ENCODE measurements around the gene NFIA. TPM values are rescaled to one million over a fixed set of nuclear protein-coding genes. Genes with fewer than 3 reads are reported as not detected.

Gene NFIA
- total RNA-seq: 10 to 100 TPM; 17.3 to 27.3 TPM

- Mint-ChIP-seq H3K4me1 (ENCODE audit: low read depth) (peaks cover 45% of the 10 kb centered on the region), H3K27me3 (ENCODE audit: low read depth) (peaks cover 30% of the 10 kb centered on the region), H3K9me3 (no peaks in the 10 kb centered on the region), H3K27ac (peak within 1 kb of the TSS; percentile 94), H3K36me3 (ENCODE audit: insufficient read depth in 2 of 2) (peaks cover 3 to 7% of the 10 kb centered on the region in 2 donors), H3K4me3 (peak within 1 kb of the TSS; percentile 92 to 97)
- ATAC-seq (replicated peaks in 1 of 2) (peak; percentile 39 to 41), DNase-seq (peak; percentile 38 to 59)
Observed at GRCh38 chr1:61082311-61083012, at the start of gene NFIA. NFIA (plus strand) TSS chr1:61082561.

GRCh38 chr1:61035880-61036279 is 46.5 kb upstream of the NFIA start:
- Mint-ChIP-seq H3K36me3 (ENCODE audit: insufficient read depth in 2 of 2) (no peaks in the 10 kb centered on the region), H3K4me3 (no peak overlapping the region), H3K27ac (no peak overlapping the region), H3K9me3 (no peaks in the 10 kb centered on the region), H3K27me3 (ENCODE audit: low read depth) (no peaks in the 10 kb centered on the region), H3K4me1 (ENCODE audit: low read depth) (no peaks in the 10 kb centered on the region)
- ATAC-seq (replicated peaks in 1 of 2) (no peak), DNase-seq (no peak)

GRCh38 chr1:61042466-61043009 is 39.8 kb upstream of the NFIA start:
- H3K27me3 Mint-ChIP-seq (ENCODE audit: low read depth): peaks cover 39% of the 10 kb centered on the region
- DNase-seq: no peak
- no peak for ATAC-seq (replicated peaks in 1 of 2)
- no peaks in the 10 kb centered on the region for H3K36me3 Mint-ChIP-seq (ENCODE audit: insufficient read depth in 2 of 2)
- peak overlapping the region; percentile 78 to 80 for H3K4me3 Mint-ChIP-seq
- no peak overlapping the region for H3K27ac Mint-ChIP-seq
- no peaks in the 10 kb centered on the region for H3K4me1 Mint-ChIP-seq (ENCODE audit: low read depth)
- H3K9me3 Mint-ChIP-seq: no peaks in the 10 kb centered on the region

- H3K36me3 Mint-ChIP-seq (ENCODE audit: insufficient read depth in 2 of 2): no peaks in the 10 kb centered on the region
- no peaks in the 10 kb centered on the region for H3K4me1 Mint-ChIP-seq (ENCODE audit: low read depth)
- no peaks in the 10 kb centered on the region for H3K9me3 Mint-ChIP-seq
- H3K4me3 Mint-ChIP-seq: peak overlapping the region; percentile 78 to 80
- peaks cover 39% of the 10 kb centered on the region for H3K27me3 Mint-ChIP-seq (ENCODE audit: low read depth)
- no peak overlapping the region for H3K27ac Mint-ChIP-seq
- peak; percentile 98 for ATAC-seq (replicated peaks in 1 of 2)
- DNase-seq: peak; percentile 88 to 92
Observed at GRCh38 chr1:61043010-61043820, 39.1 kb upstream of the NFIA start.

GRCh38 chr1:61046434-61046833 is 35.9 kb upstream of the NFIA start:
- Mint-ChIP-seq H3K27me3 (ENCODE audit: low read depth) (peaks cover 45% of the 10 kb centered on the region), H3K4me3 (no peak overlapping the region), H3K9me3 (no peaks in the 10 kb centered on the region), H3K4me1 (ENCODE audit: low read depth) (peaks cover 6% of the 10 kb centered on the region), H3K36me3 (ENCODE audit: insufficient read depth in 2 of 2) (no peaks in the 10 kb centered on the region), H3K27ac (no peak overlapping the region)
- no peak for ATAC-seq (replicated peaks in 1 of 2)
- DNase-seq: no peak

- no peak for ATAC-seq (replicated peaks in 1 of 2)
- Mint-ChIP-seq H3K9me3 (no peaks in the 10 kb centered on the region), H3K4me1 (ENCODE audit: low read depth) (peaks cover 12% of the 10 kb centered on the region), H3K27me3 (ENCODE audit: low read depth) (peaks cover 47% of the 10 kb centered on the region), H3K27ac (no peak overlapping the region), H3K4me3 (no peak overlapping the region), H3K36me3 (ENCODE audit: insufficient read depth in 2 of 2) (no peaks in the 10 kb centered on the region)
- DNase-seq: no peak
Observed at GRCh38 chr1:61047061-61047460, 35.3 kb upstream of the NFIA start.

GRCh38 chr1:61049850-61050540 is 32.4 kb upstream of the NFIA start:
- H3K27me3 Mint-ChIP-seq (ENCODE audit: low read depth): peaks cover 60% of the 10 kb centered on the region
- ATAC-seq (replicated peaks in 1 of 2) (peak; percentile 75 to 80), DNase-seq (peak; percentile 89 to 93)
- peaks cover 33% of the 10 kb centered on the region for H3K4me1 Mint-ChIP-seq (ENCODE audit: low read depth)
- peak overlapping the region; percentile 80 for H3K4me3 Mint-ChIP-seq
- no peaks in the 10 kb centered on the region for H3K9me3 Mint-ChIP-seq
- no peak overlapping the region for H3K27ac Mint-ChIP-seq
- H3K36me3 Mint-ChIP-seq (ENCODE audit: insufficient read depth in 2 of 2): no peaks in the 10 kb centered on the region

GRCh38 chr1:61050541-61051442 is 31.6 kb upstream of the NFIA start:
- Mint-ChIP-seq H3K4me1 (ENCODE audit: low read depth) (peaks cover 33% of the 10 kb centered on the region), H3K27ac (peak overlapping the region; percentile 1), H3K27me3 (ENCODE audit: low read depth) (peaks cover 65% of the 10 kb centered on the region), H3K9me3 (no peaks in the 10 kb centered on the region), H3K36me3 (ENCODE audit: insufficient read depth in 2 of 2) (no peaks in the 10 kb centered on the region), H3K4me3 (peak overlapping the region; percentile 82 to 84)
- peak; percentile 59 to 68 for ATAC-seq (replicated peaks in 1 of 2)
- peak; percentile 31 to 64 for DNase-seq

GRCh38 chr1:61051443-61051718 is 31.0 kb upstream of the NFIA start:
- H3K4me1 Mint-ChIP-seq (ENCODE audit: low read depth): peaks cover 39% of the 10 kb centered on the region
- no peaks in the 10 kb centered on the region for H3K36me3 Mint-ChIP-seq (ENCODE audit: insufficient read depth in 2 of 2)
- peaks cover 65% of the 10 kb centered on the region for H3K27me3 Mint-ChIP-seq (ENCODE audit: low read depth)
- ATAC-seq (replicated peaks in 1 of 2): no peak
- H3K27ac Mint-ChIP-seq: no peak overlapping the region
- peak overlapping the region; percentile 82 to 84 for H3K4me3 Mint-ChIP-seq
- no peaks in the 10 kb centered on the region for H3K9me3 Mint-ChIP-seq
- DNase-seq: no peak

- Mint-ChIP-seq H3K36me3 (ENCODE audit: insufficient read depth in 2 of 2) (no peaks in the 10 kb centered on the region), H3K4me1 (ENCODE audit: low read depth) (peaks cover 44% of the 10 kb centered on the region), H3K27ac (no peak overlapping the region), H3K4me3 (peak overlapping the region; percentile 15 to 82), H3K9me3 (no peaks in the 10 kb centered on the region), H3K27me3 (ENCODE audit: low read depth) (peaks cover 66% of the 10 kb centered on the region)
- DNase-seq: no peak
- ATAC-seq (replicated peaks in 1 of 2): no peak
Observed at GRCh38 chr1:61051719-61052394, 30.5 kb upstream of the NFIA start.

- peaks cover 63% of the 10 kb centered on the region for H3K27me3 Mint-ChIP-seq (ENCODE audit: low read depth)
- DNase-seq (peak in 1 of 2 donors; percentile 9), ATAC-seq (replicated peaks in 1 of 2) (no peak)
- H3K4me3 Mint-ChIP-seq: peak overlapping the region; percentile 82 to 85
- H3K27ac Mint-ChIP-seq: no peak overlapping the region
- peaks cover 47% of the 10 kb centered on the region for H3K4me1 Mint-ChIP-seq (ENCODE audit: low read depth)
- no peaks in the 10 kb centered on the region for H3K9me3 Mint-ChIP-seq
- H3K36me3 Mint-ChIP-seq (ENCODE audit: insufficient read depth in 2 of 2): peaks cover 2% of the 10 kb centered on the region in 2 donors
Observed at GRCh38 chr1:61052395-61053225, 29.8 kb upstream of the NFIA start.
